NOMO-1 (cell line): ENCODE data around the gene DUSP7.
A peak's percentile ranks its signal among the peaks of the same experiment; 100 is the strongest.

Experiments
- DNase-seq, 2 experiments: peaks; one replicate each; lab custom pipeline; 2025; ENCODE audit not compliant: unreplicated experiment in 2 of 2; lab: John Stamatoyannopoulos, UW

The DUSP7 gene

DNA sequence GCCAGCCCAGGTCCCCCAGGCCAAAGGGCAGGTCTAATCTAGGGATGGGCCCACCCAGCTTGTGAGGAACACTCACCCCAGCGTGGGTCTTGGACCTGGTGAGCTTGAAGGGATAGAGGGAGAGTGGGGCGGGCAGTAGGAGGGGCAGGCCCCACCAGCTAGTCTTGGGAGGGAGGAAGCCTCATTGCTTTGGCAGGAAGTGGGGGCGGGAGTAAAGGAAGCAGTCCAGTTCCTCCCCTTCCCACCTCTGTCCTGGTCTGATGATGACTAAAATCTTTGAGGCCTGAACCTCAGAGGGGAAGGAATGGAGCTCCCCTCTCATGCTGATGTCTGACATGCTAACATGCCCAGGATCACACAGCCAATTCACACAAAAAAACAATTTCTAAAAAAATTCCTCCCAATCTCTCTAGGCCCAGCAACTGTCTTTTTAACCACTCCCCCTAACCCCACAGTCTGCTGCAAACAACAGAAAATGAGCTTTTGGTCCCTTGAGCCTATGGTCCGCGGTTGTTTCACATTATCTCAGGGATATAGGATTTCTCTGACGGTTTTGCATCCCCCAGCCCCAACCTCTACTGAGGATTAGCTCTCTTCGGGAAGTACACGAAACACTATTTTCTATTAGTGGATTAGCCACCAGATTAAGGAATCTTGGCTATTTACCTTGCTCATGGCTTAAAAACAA, 30.7 kb upstream of the DUSP7 start:
- no peak for DNase-seq

DNA sequence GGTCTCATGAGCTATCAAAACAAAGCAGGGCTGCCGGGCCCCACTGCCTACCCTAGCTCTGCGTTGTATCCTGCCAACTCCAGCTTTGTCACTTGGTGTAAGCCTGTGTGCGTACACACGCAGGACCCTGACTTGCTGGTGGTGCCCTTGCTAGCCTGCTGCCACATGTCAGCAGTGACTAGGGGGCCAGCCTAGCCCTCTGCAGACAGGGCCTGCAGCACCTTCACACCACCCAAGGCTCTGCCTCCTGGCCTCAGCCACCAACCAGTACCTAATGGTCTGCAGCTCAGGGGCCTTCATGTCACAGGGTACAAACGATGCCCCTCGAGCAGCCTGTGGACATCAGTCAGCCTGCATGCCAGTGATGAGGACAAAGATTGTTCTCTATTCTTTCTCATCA, 30.1 kb upstream of the DUSP7 start:
- no peak for DNase-seq

DNA sequence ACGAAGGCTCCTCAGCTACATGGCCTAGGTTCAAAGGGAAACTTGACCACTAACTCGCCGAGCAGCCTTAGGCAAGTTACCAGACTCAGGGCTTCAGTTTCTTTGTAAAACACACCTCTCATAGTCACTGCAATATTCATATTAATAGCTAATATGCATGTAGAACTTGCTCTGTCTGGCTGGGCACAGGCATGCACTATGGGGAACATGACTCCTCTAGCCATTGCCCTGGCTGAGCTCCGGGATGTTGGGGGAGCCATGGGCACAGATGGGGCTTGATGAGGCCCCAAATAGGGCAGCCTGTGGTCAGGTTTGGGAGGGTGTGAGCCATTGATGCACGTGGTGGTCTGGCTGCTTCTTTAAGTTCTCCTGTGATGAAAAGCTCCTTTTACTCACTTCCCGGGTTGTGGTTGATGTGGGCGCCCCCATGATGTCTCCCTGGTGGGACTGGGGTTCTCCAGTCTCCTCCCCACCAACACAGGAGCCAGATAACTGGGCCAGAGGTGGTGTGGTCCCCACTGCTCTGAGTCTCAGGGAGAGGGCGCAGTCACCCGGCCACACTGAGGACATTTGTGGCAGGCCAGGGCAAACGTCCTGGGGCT, 29.4 kb upstream of the DUSP7 start:
- DNase-seq, result no peak

- no peak for DNase-seq
These were observed 28.7 kb upstream of the DUSP7 start for GRCh38 chr3:52084954-52085680.

GRCh38 chr3:52084216-52084945, 28.0 kb upstream of the DUSP7 start:
- no peak for DNase-seq

- DNase-seq, result no peak
These were observed 27.3 kb upstream of the DUSP7 start for GRCh38 chr3:52083556-52084087.

- DNase-seq, result no peak
These were observed 26.6 kb upstream of the DUSP7 start for GRCh38 chr3:52082951-52083350.

DNA sequence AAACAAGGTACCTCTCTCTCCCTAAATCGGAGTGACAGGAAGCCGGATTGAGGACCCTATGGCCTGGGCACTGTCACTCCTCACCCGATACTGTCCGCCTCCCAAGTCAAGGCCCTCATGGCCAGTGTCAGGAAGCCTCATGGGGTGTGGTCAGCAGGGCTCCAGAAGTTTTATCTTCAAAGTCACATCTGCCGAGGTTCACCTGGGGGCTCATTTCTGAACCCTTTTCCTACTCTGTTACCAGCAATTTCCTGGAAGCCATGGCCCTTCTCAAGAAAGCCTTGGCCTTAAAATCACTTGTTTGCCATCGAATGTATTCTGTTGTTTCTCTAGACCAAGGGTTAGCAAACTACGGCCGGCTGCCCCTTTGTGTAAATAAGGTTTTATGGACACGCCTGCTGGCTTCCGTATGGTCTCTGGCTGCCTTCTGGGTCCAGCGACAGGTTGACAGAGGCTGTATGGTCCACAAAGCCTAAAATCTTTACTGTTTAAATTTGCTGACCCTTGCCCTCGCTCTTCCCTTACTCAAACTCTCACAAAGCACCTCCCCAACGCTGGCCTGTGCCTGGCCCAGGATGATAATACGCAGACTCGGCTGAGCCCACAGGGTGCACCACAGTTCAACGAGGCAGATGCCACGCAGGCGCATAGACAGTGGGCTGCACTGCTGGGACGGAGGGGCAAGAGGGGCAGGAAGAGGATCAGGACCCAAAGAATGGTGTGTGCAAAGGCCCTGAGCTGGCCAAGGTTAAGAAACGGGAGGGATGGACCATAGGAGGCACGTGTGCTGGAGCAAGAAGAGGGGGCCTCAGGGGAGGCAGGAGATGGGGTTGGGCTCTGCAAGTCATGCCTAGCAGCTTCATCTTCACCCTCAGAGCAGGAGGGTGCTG, 24.7 kb upstream of the DUSP7 start:
- no peak for DNase-seq

DNA sequence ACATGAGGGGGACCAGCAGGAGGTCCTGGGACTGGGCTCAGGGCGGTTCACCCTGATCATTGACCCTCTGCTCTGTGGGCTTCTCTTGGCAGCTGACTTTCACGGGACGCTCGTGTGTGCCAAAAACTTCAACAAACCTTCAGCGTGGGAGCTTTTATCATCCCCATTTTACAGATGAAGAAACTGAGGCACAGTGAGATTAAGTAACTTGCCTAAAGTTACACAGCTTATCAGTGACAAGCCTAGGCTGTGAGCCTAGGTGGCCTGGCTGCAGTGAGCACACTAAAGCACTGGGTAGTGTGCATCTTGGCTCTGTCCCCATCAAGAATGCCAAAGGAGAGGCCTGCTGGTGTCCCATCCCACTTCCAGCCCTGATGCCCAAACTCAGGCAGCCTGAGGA, 23.6 kb upstream of the DUSP7 start:
- DNase-seq, result no peak

DNA sequence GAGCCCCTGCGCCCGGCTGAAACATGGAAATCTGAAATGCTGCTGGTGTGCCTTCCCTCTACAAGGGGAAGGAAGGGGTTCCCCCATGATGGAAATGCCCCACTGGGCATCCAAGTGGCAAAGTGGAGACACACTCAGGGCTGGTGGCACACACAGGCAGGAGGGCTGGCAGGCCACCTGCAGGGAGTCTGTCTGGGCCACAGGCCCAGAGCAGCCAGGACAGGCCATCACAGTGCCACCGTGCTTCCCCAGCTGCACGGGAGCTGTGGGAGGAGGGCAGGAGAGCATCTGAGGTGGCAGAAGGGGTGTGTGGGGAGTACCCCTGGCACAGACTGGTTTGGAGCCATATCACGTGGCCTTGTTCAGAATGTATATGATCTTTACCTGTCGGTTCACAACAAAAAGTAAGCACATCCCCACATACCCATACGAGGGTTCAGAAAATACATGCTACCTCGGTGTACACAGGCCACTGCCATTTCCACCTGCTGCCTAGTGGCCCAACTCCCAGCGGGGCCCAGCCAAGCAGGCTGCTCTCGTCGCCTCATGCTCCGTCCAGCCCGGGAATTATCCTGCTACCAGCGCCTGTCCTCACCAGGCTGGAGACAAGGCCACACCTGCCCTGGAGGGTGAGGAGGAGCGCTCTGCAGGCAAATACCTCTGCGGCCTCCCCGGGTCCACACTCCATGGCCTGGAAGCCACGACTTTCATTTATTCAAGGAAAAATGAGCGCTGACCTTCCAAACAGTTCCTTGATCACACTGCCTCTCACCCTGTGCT, 22.6 kb upstream of the DUSP7 start:
- DNase-seq, result no peak

DNA sequence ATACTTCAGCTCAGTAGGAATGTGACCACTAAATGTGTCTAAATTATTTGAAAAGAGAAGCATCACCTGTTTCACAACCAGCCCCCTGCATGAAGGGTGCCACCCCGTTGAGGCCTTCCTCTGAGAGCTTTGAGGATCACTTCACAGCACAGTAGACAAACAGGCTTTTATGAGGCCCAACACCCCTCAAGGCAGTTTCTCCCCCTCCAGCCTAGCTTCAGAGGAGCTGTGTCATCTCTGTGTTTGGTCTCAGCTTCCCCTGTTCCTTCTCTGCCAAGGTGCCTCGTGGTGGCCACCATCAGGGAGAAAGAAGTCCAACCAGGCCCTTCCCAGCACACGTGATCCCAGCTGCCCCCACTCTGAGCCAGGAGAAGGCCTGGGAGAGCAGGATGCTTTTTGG, 21.6 kb upstream of the DUSP7 start:
- no peak for DNase-seq

- no peak for DNase-seq
These were observed 20.8 kb upstream of the DUSP7 start for GRCh38 chr3:52076896-52077780.

DNA sequence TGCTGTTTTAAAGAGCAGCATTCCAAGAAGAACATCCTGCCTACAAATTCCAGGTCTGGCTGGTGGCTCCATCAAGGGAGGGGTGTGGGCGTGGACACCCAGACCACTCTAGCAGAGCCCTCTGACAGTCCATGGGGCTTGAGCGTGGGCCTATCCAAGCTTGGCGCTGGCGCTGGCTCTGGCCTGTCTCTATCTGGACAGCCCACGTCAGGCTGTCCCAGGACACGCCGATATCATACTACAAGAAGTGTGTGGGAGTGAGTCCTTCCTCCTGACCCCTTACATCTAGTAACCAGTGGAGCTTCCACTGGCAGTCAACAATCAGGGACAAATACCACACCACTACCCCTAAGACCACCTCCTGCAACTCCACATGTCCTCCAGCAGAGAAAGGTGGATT, 17.1 kb upstream of the DUSP7 start:
- DNase-seq, result no peak

- no peak for DNase-seq
These were observed 16.1 kb upstream of the DUSP7 start for GRCh38 chr3:52072471-52072870.

- DNase-seq, result no peak
These were observed 15.6 kb upstream of the DUSP7 start for GRCh38 chr3:52072020-52072419.

GRCh38 chr3:52070724-52071621, 14.6 kb upstream of the DUSP7 start:
- peak in 1 of 2 experiments; percentile 10 for DNase-seq

- DNase-seq, result no peak
These were observed 13.5 kb upstream of the DUSP7 start for GRCh38 chr3:52069855-52070254.
